Forelimb muscle (tissue), 1 donor: ENCODE data around the gene ETFB. TPM values are rescaled to one million over a fixed set of nuclear protein-coding genes. Genes with fewer than 3 reads are reported as not detected.
"Not testable (repeated sequence)": the region's sequence is repeated elsewhere in the genome, so short reads cannot be mapped to it uniquely, and the experiment has no call there.

ENCODE experiments used
- DNase-seq: peaks from one replicate; pipeline ENCODE4 v3.0.0-alpha.2; 2013; ENCODE audit warnings: low read depth
- polyA plus RNA-seq: library from polyadenylated mRNA; unstranded; fragments of 120-200 nt; gene quantifications from one replicate; pipeline ENCODE4 v1.2.1, GENCODE V29; 2013; ENCODE audit not compliant: insufficient read length

The ETFB gene
- 40.1 TPM for polyA plus RNA-seq

DNA sequence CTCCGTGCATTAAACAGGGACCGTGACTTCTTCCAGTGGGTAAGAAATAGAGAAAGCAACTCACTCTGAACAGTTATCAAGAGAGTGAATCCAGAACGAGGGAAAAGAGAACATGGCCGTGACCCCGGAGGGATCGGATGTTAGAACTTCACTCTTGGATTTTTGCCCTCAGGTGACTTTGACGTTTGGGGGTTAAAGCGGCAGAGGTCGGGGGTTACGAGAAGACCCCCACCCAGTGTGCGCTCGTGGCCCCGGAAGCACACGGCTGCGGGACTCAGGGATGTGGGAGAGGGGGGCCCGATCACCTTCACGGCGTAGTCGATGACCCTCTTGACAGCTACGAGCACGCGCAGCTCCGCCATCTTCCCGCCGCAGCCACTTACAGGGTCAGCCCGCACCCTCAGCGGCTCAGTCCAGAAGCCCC lies at the start of gene ETFB:
Gene ETFB (minus strand): TSS at position 424 of the 424 bp plus-strand sequence. CDS start 62 bp downstream, at position 362.
- DNase-seq = no peak

- DNase-seq = no peak
Observed at GRCh38 chr19:51415187-51415586, 49.0 kb upstream of the ETFB start.

DNA sequence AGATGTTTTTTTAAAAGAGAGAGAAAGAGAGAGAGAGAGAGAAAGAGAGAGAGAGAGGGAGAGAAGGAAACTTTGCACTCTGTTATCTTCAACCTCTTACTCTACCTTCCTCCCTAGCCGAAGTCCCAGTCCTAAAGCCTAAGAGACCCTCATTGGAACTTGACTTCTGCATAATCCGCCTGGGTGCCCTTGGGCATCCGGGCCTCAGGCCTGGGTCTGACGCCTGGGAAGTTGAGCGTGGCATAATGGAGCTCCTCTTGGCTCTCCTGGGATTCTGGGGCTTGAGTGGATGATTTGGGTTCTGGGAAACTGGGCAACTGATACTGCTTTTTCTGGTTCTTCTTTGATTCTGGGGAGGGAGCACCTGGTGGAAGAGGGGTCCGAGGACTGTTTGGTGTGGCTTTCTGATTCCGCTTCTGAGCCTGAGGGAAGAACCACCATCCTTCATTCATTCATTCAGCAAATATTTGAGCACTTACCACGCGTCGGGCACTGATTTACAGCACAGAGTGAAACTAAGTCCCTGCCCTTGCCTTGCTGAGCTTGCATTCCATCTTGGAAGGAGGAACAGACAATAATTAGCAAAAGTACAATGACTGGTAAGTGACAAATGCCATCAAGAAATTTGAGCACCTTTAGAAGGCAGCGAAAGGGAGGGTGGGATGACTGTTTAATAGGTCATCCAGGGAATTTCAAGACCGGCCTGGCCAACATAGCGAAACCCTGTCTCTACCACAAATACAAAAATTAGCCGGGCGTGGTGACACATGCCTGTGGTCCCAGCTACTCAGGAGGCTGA lies 45.0 kb upstream of the ETFB start:
- no peak for DNase-seq

DNA sequence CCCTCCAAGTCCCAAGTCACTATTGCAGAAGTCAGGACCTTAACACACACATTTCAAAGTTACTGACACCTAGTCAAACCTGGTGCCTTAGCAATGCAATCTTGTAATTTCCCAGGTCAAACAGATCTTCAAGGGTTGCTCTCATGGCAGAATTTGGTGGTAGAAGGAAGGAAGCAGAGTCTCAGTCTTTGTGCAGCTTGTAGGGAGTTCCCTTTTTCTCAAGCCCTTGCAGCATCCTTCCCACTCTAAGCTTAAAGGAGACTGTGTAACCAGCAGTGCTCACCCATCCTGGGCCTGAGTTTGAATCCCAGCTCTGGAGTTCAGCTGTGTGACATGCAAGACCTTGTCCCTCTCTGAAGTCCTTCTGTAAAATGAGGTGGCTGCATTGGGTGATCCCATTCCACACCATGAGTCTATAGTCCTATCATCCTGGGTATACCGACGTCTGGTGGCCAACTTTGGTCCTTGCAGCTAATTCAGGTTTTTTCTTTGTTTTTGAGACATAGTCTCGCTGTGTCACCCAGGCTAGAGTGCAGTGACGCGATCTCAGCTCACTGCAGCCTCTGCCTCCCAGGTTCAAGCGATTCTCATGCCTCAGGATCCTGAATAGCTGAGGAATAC lies 41.4 kb upstream of the ETFB start:
- no peak for DNase-seq

DNA sequence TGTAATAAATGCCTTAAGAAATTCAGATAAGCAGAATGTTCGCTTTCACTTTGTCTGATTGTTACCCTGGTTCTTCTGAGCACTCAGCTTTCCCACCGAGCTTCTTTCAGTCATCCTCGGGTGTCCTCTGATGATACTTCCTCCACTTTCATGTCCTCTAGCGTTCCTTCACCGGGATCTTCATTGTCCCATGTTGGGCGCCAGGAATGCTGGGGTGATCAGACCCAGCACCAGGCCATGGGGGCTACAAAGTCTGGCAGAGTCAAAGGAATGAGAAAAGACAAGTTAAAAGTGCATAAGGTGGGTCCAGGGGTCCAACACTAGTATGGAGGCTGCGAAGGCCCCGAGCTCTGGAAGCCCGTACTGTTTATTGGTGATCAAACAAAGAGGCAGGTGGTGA lies 35.9 kb upstream of the ETFB start:
- no peak for DNase-seq

GRCh38 chr19:51399936-51400335 lies 33.7 kb upstream of the ETFB start:
- DNase-seq = not testable (repeated sequence)

GRCh38 chr19:51399231-51399630 lies 33.0 kb upstream of the ETFB start:
- DNase-seq = no peak

DNA sequence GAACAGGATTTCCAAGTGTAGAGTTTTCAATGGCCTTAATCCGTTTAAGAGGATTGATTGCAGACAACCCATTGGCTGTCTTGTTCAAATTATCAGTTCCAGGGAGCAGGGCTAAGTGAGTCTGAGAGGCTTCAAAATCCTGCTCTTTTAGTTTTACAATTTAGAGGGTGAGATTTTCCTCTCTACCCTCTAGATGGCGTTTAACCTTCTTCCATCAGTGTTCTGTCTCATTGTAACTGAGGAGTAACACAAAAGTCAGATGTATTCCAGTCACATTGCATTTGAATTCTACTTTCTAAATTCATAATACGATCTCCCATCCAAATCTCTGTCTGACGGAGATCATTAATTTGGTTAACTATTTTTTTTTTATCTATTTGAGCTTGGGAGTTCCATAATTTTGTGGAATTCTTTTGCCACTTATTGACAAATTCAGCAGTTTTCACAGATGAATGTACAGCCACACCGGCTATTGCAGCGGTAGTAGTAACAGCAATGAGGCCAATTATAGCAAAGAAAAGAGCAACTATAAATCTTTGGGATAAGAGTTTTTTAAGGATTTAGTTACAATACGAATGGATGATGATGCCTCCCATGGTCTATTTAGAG lies 32.0 kb upstream of the ETFB start:
- DNase-seq = no peak

GRCh38 chr19:51397453-51397852 lies 31.3 kb upstream of the ETFB start:
- not testable (repeated sequence) for DNase-seq

GRCh38 chr19:51396175-51396574 lies 30.0 kb upstream of the ETFB start:
- DNase-seq = no peak

DNA sequence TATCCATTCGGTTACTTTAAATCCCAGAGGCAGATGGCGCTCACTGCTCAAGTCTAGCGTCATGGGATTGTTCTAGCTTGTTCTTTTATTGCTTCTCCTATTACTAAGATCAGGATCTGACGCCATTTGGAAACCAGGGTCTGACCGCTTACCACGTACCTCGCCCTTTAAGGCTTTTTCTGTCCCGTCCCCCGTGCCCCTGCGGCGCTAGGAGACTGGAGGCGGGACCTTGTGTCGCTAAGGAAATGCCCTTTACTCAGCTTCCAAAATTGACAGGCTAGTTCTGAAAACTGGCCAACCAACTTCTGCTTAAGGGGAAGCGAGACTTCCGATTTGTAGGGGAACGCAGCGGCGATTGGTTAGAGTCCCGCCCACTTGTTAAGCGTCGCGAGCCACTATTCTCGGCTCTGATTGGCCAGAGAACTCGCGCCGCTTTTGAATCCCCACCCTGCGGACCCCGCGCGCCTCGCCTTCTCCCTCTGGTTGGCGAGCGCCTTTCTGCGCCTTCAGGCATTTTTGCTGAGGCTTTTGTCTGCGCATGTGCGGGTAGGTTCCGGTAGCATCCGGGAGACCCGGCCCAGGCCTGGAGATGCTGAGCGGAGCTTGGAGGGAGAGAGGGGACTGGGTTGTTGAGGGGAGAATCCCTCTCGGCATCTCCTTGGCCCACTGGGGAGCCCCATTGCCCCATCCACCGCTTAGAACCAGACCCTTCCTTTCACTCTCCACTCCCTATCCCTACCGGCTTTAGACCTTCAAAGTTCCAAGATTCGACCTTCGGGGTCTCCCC lies 28.1 kb upstream of the ETFB start:
- peak; percentile 99 for DNase-seq

GRCh38 chr19:51392701-51393100 lies 26.5 kb upstream of the ETFB start:
- DNase-seq = no peak

DNA sequence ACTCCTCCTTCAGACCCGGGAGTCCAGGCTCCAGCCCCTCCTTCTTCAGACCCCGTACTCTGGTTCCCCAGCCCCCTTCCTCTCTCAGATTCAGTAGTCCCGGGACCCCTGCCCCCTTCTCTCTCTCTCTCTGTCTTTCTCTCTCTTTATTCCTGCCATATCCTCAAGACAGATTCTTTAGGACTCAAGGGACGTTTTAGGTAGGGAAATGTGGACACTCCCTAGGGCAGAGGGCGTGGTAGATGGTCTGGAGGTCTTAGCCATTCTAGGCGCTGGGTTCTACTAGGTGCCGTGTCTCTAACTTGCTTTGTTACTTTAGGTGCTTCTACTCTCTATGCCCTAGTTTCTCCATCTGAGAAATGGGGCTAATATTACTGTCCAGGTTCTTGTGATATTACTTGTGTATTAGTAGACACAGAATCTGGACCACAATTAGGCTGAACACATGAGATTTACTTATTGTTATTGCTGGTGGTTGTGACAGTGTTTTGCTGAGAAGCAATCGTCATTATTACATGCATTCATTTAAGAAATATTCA lies 25.0 kb upstream of the ETFB start:
- DNase-seq = no peak

GRCh38 chr19:51389143-51389542 lies 23.0 kb upstream of the ETFB start:
- DNase-seq = no peak

DNA sequence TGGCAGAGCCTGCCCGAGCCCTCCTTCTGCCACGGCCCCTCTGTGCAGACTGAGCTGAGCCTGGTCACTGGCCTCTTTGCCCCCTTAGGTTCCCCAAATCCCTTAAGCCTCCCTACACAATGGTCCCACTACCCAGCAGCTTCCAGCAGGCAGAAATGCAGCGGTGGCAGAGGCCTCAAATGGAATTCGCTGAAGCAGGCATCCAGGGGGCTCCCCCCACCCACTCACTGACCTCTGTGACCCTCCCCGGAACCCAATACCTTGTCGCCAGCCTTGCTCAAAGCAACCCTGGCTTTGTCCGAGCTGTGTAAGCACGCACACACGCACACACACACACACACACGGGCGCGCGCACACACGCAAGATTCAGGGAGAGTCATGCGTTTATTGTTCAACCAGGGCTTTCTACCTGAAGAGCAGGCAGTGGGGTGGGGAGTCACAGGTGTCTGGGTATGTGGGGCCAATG lies 21.8 kb upstream of the ETFB start, which contains the start of gene LIM2:
Gene LIM2 (minus strand): TSS at position 51 of the 466 bp plus-strand sequence. CDS start 531 bp downstream, outside the sequence.
- DNase-seq = no peak

GRCh38 chr19:51386882-51387520 lies 20.8 kb upstream of the ETFB start:
- DNase-seq = no peak

GRCh38 chr19:51382004-51382403 lies 15.8 kb upstream of the ETFB start:
- DNase-seq = no peak

DNA sequence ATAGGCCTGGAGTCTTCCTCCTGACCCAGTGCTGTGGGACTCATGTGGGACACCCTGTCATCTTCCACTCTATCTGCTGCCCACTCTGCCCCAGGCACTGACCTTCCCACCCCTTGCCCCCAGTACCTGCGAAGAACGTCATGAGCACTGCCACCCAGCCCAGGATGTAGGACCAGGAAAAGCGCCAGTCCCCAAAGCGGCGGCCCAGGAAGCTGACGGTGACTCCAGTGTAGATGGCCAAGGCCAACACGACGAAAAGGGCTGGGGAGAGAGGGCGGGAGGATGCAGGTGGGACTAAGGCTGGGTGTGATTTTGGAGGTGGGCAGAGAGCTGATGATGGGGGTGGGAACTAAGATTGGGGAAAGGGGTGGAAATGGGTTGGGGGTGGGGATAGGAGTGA lies 14.2 kb upstream of the ETFB start:
- DNase-seq = no peak

GRCh38 chr19:51377422-51377821 lies 11.2 kb upstream of the ETFB start:
- DNase-seq = no peak

GRCh38 chr19:51375504-51376221 lies 9.5 kb upstream of the ETFB start:
- DNase-seq = no peak
